KMS-11 (cell line): ENCODE data around the gene FANCD2.
"Not testable (repeated sequence)": the region's sequence is repeated elsewhere in the genome, so short reads cannot be mapped to it uniquely, and the experiment has no call there.

Source experiments
- H2AFZ ChIP-seq: fragments of 200-600 bp; sonication (generic); 2 replicates; pipeline ENCODE4 v1.6.1; 2016; ENCODE audit warnings: antibody characterized with exemption, mixed run types, low read depth
- H3K27ac ChIP-seq: fragments of 200-600 bp; sonication (generic); 2 replicates; pipeline ENCODE4 v1.6.1; 2016; ENCODE audit warnings: mild to moderate bottlenecking, mixed run types
- H3K27me3 ChIP-seq: fragments of 200-600 bp; sonication (generic); 2 replicates; pipeline ENCODE4 v1.6.1; 2017; ENCODE audit warnings: mild to moderate bottlenecking, low read depth, mixed run types, moderate library complexity; ENCODE audit not compliant: insufficient read depth
- H3K36me3 ChIP-seq: fragments of 200-600 bp; sonication (generic); 2 replicates; pipeline ENCODE4 v1.6.1; 2017; ENCODE audit warnings: mild to moderate bottlenecking, mixed run types; ENCODE audit not compliant: insufficient read depth
- H3K4me1 ChIP-seq: fragments of 200-600 bp; sonication (generic); 2 replicates; pipeline ENCODE4 v1.6.1; 2016; ENCODE audit warnings: mild to moderate bottlenecking, low read depth, mixed run types; ENCODE audit not compliant: poor library complexity, severe bottlenecking
- H3K4me2 ChIP-seq: fragments of 200-600 bp; sonication (generic); 2 replicates; pipeline ENCODE4 v1.7.0; 2016; ENCODE audit warnings: mild to moderate bottlenecking, mixed run types
- H3K4me3 ChIP-seq: fragments of 200-600 bp; sonication (generic); IDR thresholded peaks from 2 replicates; pipeline ENCODE4 v1.6.1; 2017; ENCODE audit warnings: low read depth, low read length, mixed read lengths; ENCODE audit not compliant: insufficient read depth
- H3K79me2 ChIP-seq: fragments of 200-600 bp; sonication (generic); 2 replicates; pipeline ENCODE4 v1.6.1; 2016; ENCODE audit warnings: low read depth, mixed run types; ENCODE audit not compliant: insufficient read depth
- H3K9ac ChIP-seq: fragments of 200-600 bp; sonication (generic); 2 replicates; pipeline ENCODE4 v1.6.1; 2016; ENCODE audit warnings: mild to moderate bottlenecking, mixed run types
- H4K20me1 ChIP-seq: fragments of 200-600 bp; sonication (generic); 2 replicates; pipeline ENCODE4 v1.6.1; 2016; ENCODE audit warnings: mild to moderate bottlenecking, mixed run types; ENCODE audit not compliant: insufficient read depth
- CTCF ChIP-seq: fragments of 200-600 bp; sonication (generic); conservative IDR thresholded peaks from 2 replicates; pipeline ENCODE4 v1.6.1; 2017; ENCODE audit warnings: low read depth, mild to moderate bottlenecking, antibody characterized with exemption, low read length, moderate library complexity, mixed read lengths

Gene FANCD2

GRCh38 chr3:10088256-10088655 lies 62.0 kb downstream of the FANCD2 start:
- Histone ChIP-seq H3K4me2 (no peak overlapping the region), H3K4me1 (no peaks in the 10 kb centered on the region), H3K4me3 (no peak overlapping the region), H3K27me3 (no peaks in the 10 kb centered on the region), H3K27ac (no peak overlapping the region), H3K9ac (no peak overlapping the region), H3K36me3 (no peaks in the 10 kb centered on the region), H3K79me2 (no peaks in the 10 kb centered on the region), H4K20me1 (no peaks in the 10 kb centered on the region), H2AFZ (no peak overlapping the region)
- TF ChIP-seq CTCF: no peak

- Histone ChIP-seq H2AFZ (no peak overlapping the region), H3K36me3 (no peaks in the 10 kb centered on the region), H3K4me3 (no peak overlapping the region), H3K79me2 (no peaks in the 10 kb centered on the region), H3K9ac (no peak overlapping the region), H4K20me1 (no peaks in the 10 kb centered on the region), H3K27ac (no peak overlapping the region), H3K4me1 (no peaks in the 10 kb centered on the region), H3K27me3 (no peaks in the 10 kb centered on the region), H3K4me2 (no peak overlapping the region)
- no peak for TF ChIP-seq CTCF
Observed at GRCh38 chr3:10090179-10090578, 63.9 kb downstream of the FANCD2 start.

GRCh38 chr3:10090774-10091173 lies 64.5 kb downstream of the FANCD2 start:
- H3K4me1 ChIP-seq, H3K27ac ChIP-seq, H3K36me3 ChIP-seq, H3K27me3 ChIP-seq, H2AFZ ChIP-seq, H3K4me3 ChIP-seq, H3K79me2 ChIP-seq, H3K4me2 ChIP-seq, H4K20me1 ChIP-seq, H3K9ac ChIP-seq: not testable (repeated sequence)

- not testable (repeated sequence) for H4K20me1 ChIP-seq, H3K27me3 ChIP-seq, H2AFZ ChIP-seq, H3K27ac ChIP-seq, H3K4me1 ChIP-seq, H3K9ac ChIP-seq, H3K4me3 ChIP-seq, H3K4me2 ChIP-seq, H3K79me2 ChIP-seq, H3K36me3 ChIP-seq
Observed at GRCh38 chr3:10091387-10091786, 65.2 kb downstream of the FANCD2 start.

GRCh38 chr3:10093678-10094077 lies 67.4 kb downstream of the FANCD2 start:
- Histone ChIP-seq H3K9ac (no peak overlapping the region), H3K27me3 (no peaks in the 10 kb centered on the region), H3K36me3 (no peaks in the 10 kb centered on the region), H3K4me2 (no peak overlapping the region), H3K79me2 (no peaks in the 10 kb centered on the region), H2AFZ (no peak overlapping the region), H4K20me1 (no peaks in the 10 kb centered on the region), H3K4me1 (no peaks in the 10 kb centered on the region), H3K4me3 (no peak overlapping the region), H3K27ac (no peak overlapping the region)
- no peak for TF ChIP-seq CTCF
